Stimulated activated CD4-positive, alpha-beta T cell treated with anti-CD3 and anti-CD28 coated beads, Interleukin-4, amount 100 ng/mL, for 24 hours (primary cell): ENCODE measurements around the gene SGCA.

Source experiments
- DNase-seq: peaks from one replicate; pipeline ENCODE4 v3.0.0-alpha.2; 2020

SGCA gene

GRCh38 chr17:50211249-50212120 is 45.7 kb downstream of the SGCA start:
- no peak for DNase-seq

GRCh38 chr17:50212121-50212843 is 46.5 kb downstream of the SGCA start:
- DNase-seq: no peak

- DNase-seq: peak; percentile 18
These were observed 47.5 kb downstream of the SGCA start for GRCh38 chr17:50213026-50214022.

- no peak for DNase-seq
These were observed 49.4 kb downstream of the SGCA start for GRCh38 chr17:50214976-50215760.

GRCh38 chr17:50217591-50217990 is 51.8 kb downstream of the SGCA start:
- no peak for DNase-seq

GRCh38 chr17:50218071-50218759 is 52.4 kb downstream of the SGCA start:
- DNase-seq: no peak

GRCh38 chr17:50218771-50219315 is 53.0 kb downstream of the SGCA start:
- no peak for DNase-seq

GRCh38 chr17:50219342-50219741 is 53.5 kb downstream of the SGCA start:
- DNase-seq: no peak

GRCh38 chr17:50219939-50220465 is 54.2 kb downstream of the SGCA start:
- no peak for DNase-seq

- no peak for DNase-seq
These were observed 55.0 kb downstream of the SGCA start for GRCh38 chr17:50220811-50221210.

- no peak for DNase-seq
These were observed 55.6 kb downstream of the SGCA start for GRCh38 chr17:50221266-50221863.

GRCh38 chr17:50221864-50222545 is 56.2 kb downstream of the SGCA start:
- DNase-seq: no peak

GRCh38 chr17:50222922-50223321 is 57.1 kb downstream of the SGCA start:
- no peak for DNase-seq
